HepG2 (cell line): Measurements from ENCODE around the gene VWA1. TPM values are rescaled to one million over a fixed set of nuclear protein-coding genes. Genes with fewer than 3 reads are reported as not detected.

Source experiments
- ATAC-seq: fragments of 200-7000 bp; cut with Tn5 transposase; 3 replicates; pipeline ENCODE4 v1.9.1; 2020; ENCODE audit warnings: mild to moderate bottlenecking, moderate library complexity
- BruUV-seq: library from RNA; stranded (reverse); fragments of 400-500 nt; replicated peaks from 2 replicates; lab custom pipeline; 2021; lab: Mats Ljungman, UMichigan
- CTCF ChIA-PET: fragments of 300-600 bp; formaldehyde crosslinking; extraction: SDS; loops from one replicate; lab custom pipeline; 2021; ENCODE audit warnings: low total read pairs, inconsistent platforms, low intra/inter-chr PET ratio; lab: Yijun Ruan, JAX
- POLR2A ChIA-PET: fragments of 350-600 bp; sonication (Branson Sonifier 250); formaldehyde crosslinking; loops from one replicate; lab custom pipeline; 2020; ENCODE audit warnings: antibody characterized with exemption, inconsistent platforms; lab: Yijun Ruan, JAX
- DNase-seq: peaks from one replicate; pipeline ENCODE4 v3.0.0-alpha.2; 2015; ENCODE audit warnings: low spot score
- FAIRE-seq: peaks from 3 replicates; lab custom pipeline; 2011; peaks lifted over from hg19 to GRCh38; lab: Jason Lieb, UNC
- H2AFZ ChIP-seq: one replicate; pipeline ENCODE4 v1.6.1; 2011; ENCODE audit warnings: low read length, inconsistent platforms
- H3K27ac ChIP-seq: fragments of 300-600 bp; 3 replicates; pipeline ENCODE4 v1.8.0; 2011; ENCODE audit warnings: mixed run types, mild to moderate bottlenecking, mixed read lengths, low read length, inconsistent platforms; ENCODE audit not compliant: insufficient read depth; ENCODE audit errors: extremely low read length
- H3K27me3 ChIP-seq, 2 experiments: fragments of 200-600 bp in 1 of 2; 2 replicates in 1 of 2; 3 replicates in 1 of 2; pipeline versions ENCODE4 v1.6.0 to v1.8.0; 2011; ENCODE audit warnings: low read length in 2 of 2, mild to moderate bottlenecking in 2 of 2, moderate library complexity in 2 of 2, inconsistent platforms in 1 of 2; ENCODE audit not compliant: insufficient read depth in 2 of 2, control insufficient read depth in 1 of 2
- H3K36me3 ChIP-seq, 2 experiments: fragments of 200-600 bp in 1 of 2; replicated peaks in 1 of 2; 2 replicates in 1 of 2; 3 replicates in 1 of 2; pipeline versions ENCODE4 v1.5.1 to v1.8.0; 2011; ENCODE audit warnings: low read length in 2 of 2, inconsistent platforms in 1 of 2; ENCODE audit not compliant: insufficient read depth in 2 of 2, control insufficient read depth in 1 of 2
- H3K4me1 ChIP-seq: 2 replicates; pipeline ENCODE4 v1.5.1; 2012; ENCODE audit warnings: low read length, inconsistent platforms; ENCODE audit not compliant: insufficient read depth
- H3K4me2 ChIP-seq: 2 replicates; pipeline ENCODE4 v1.6.0; 2011; ENCODE audit warnings: low read depth, low read length, inconsistent platforms
- H3K4me3 ChIP-seq, 3 experiments: fragments of 200-600 bp in 1 of 3; sonication (generic), shearing (Covaris generic) in 1 of 3; replicated peaks in 1 of 3; 2 replicates each; pipeline ENCODE4 v1.5.1; 2011 to 2016; ENCODE audit warnings: low read length in 3 of 3, inconsistent platforms in 2 of 3, low read depth in 2 of 3, mild to moderate bottlenecking in 2 of 3, control low read depth in 1 of 3, mixed read lengths in 1 of 3; ENCODE audit not compliant: insufficient read depth in 1 of 3
- H3K79me2 ChIP-seq: one replicate; pipeline ENCODE4 v1.6.1; 2011; ENCODE audit warnings: low read length, inconsistent platforms; ENCODE audit not compliant: insufficient read depth
- H3K9ac ChIP-seq: 2 replicates; pipeline ENCODE4 v1.6.0; 2011; ENCODE audit warnings: mild to moderate bottlenecking, low read depth, low read length, inconsistent platforms; ENCODE audit not compliant: insufficient read depth
- H3K9me3 ChIP-seq: 2 replicates; pipeline ENCODE4 v1.5.1; 2012; ENCODE audit warnings: mild to moderate bottlenecking, low read length
- H4K20me1 ChIP-seq: 2 replicates; pipeline ENCODE4 v1.6.0; 2011; ENCODE audit warnings: inconsistent platforms, mild to moderate bottlenecking, low read length, moderate library complexity; ENCODE audit not compliant: insufficient read depth
- ADNP ChIP-seq: sonication (generic); formaldehyde crosslinking; IDR thresholded peaks from 2 replicates; pipeline ENCODE4 v1.4.0; 2020; ENCODE audit warnings: missing genetic modification reagents
- DPF2 ChIP-seq: sonication (generic); formaldehyde crosslinking; IDR thresholded peaks from 2 replicates; pipeline ENCODE4 v1.4.0; 2020; ENCODE audit warnings: mild to moderate bottlenecking, low read depth, missing genetic modification reagents, borderline replicate concordance
- FOXM1 ChIP-seq: sonication (generic); formaldehyde crosslinking; IDR thresholded peaks from 2 replicates; pipeline ENCODE4 v1.5.0; 2020; ENCODE audit warnings: missing genetic modification reagents
- SMARCC2 ChIP-seq: fragments of 450-650 bp; IDR thresholded peaks from 2 replicates; pipeline ENCODE4 v1.6.1; 2017; ENCODE audit warnings: antibody characterized with exemption, mild to moderate bottlenecking
- SPEN ChIP-seq: sonication (generic); formaldehyde crosslinking; IDR thresholded peaks from 2 replicates; pipeline ENCODE4 v1.5.1; 2020; ENCODE audit warnings: low read depth, mild to moderate bottlenecking, missing genetic modification reagents
- SRSF9 ChIP-seq: fragments of 200-400 bp; formaldehyde crosslinking; IDR thresholded peaks from 2 replicates; pipeline ENCODE4 v1.6.1; 2018; ENCODE audit warnings: borderline replicate concordance, mild to moderate bottlenecking, low read depth, low read length; ENCODE audit not compliant: insufficient read depth, poor library complexity, severe bottlenecking
- U2AF2 ChIP-seq: fragments of 200-400 bp; formaldehyde crosslinking; IDR thresholded peaks from 2 replicates; pipeline ENCODE4 v1.6.1; 2017; ENCODE audit warnings: low read depth, mild to moderate bottlenecking, low read length
- ZEB1 ChIP-seq: IDR thresholded peaks from 2 replicates; pipeline ENCODE4 v1.6.1; 2012; ENCODE audit warnings: mild to moderate bottlenecking, low read depth, inconsistent platforms; ENCODE audit not compliant: insufficient replicate concordance
- ZNF501 ChIP-seq: sonication (generic); formaldehyde crosslinking; IDR thresholded peaks from 2 replicates; pipeline ENCODE4 v1.5.1; 2020; ENCODE audit warnings: mild to moderate bottlenecking, moderate library complexity, missing genetic modification reagents
- ZNF605 ChIP-seq: sonication (generic); formaldehyde crosslinking; IDR thresholded peaks from 2 replicates; pipeline ENCODE4 v1.8.0; 2022; ENCODE audit warnings: mild to moderate bottlenecking, missing genetic modification reagents
- ZNF775 ChIP-seq: sonication (generic); formaldehyde crosslinking; IDR thresholded peaks from 2 replicates; pipeline ENCODE4 v1.4.0; 2020; ENCODE audit warnings: missing genetic modification reagents, mild to moderate bottlenecking, moderate library complexity, borderline replicate concordance
- WGBS: methylation state at CpG from one replicate; pipeline ENCODE4 v1.1.6; 2017; ENCODE audit warnings: low lambda C conversion rate; 5-methylcytosine and 5-hydroxymethylcytosine counted together
- in situ Hi-C: cut with HindIII; loops from 2 replicates; pipeline ENCODE4 v1.10.0; 2017; ENCODE audit warnings: low pct_unique_long_range_greater_than_20kb; ENCODE audit not compliant: extremely low pct_ligation_motif_present
- intact Hi-C: fragments of 100-400 bp; cut with micrococcal nuclease; formaldehyde crosslinking; loops from one replicate; pipeline ENCODE4 v1.10.0; 2022; ENCODE audit not compliant: unreplicated experiment
- polyA plus RNA-seq, 8 experiments: library from polyadenylated mRNA; depleted of rRNA in 3 of 8; stranded (reverse) in 7 of 8; unstranded in 1 of 8; fragments of >200 nt; fragmentation: Illumina TruSeq in 4 of 8; extraction: Trizol in 4 of 8; gene quantifications; 2 replicates each; pipeline versions ENCODE4 v1.2.1 to v1.2.3, GENCODE V29; 2011 to 2016; ENCODE audit warnings: low read depth in 4 of 8, missing spikeins in 1 of 8, mixed read lengths in 1 of 8; ENCODE audit not compliant: insufficient read depth in 1 of 8
- total RNA-seq, 5 experiments: library from RNA; depleted of rRNA; stranded (reverse); fragments of >200 nt; fragmentation: Illumina TruSeq; extraction: Trizol; gene quantifications; 2 replicates each; pipeline ENCODE4 v1.2.3, GENCODE V29; 2016; ENCODE audit warnings: low read depth in 1 of 5
- TF ChIP-seq, protein P1 (sequence below): sonication (generic); formaldehyde crosslinking; IDR thresholded peaks from 2 replicates; pipeline ENCODE4 v1.4.0; 2020; ENCODE audit warnings: mild to moderate bottlenecking, missing genetic modification reagents, borderline replicate concordance
- TF ChIP-seq, protein P2 (sequence below): sonication (generic); formaldehyde crosslinking; IDR thresholded peaks from 2 replicates; pipeline ENCODE4 v1.4.0; 2020; ENCODE audit warnings: mild to moderate bottlenecking, missing genetic modification reagents, borderline replicate concordance
- TF ChIP-seq, protein P3 (sequence below): sonication (generic); formaldehyde crosslinking; IDR thresholded peaks from 2 replicates; pipeline ENCODE4 v1.4.0; 2020; ENCODE audit warnings: mild to moderate bottlenecking, missing genetic modification reagents

The VWA1 gene
- total and polyA plus RNA-seq, 2 of the 13 experiments (the other 11 are each of a cell fraction or from before 2014, with no cell fraction given), result 40.9 to 57.5 TPM

DNA sequence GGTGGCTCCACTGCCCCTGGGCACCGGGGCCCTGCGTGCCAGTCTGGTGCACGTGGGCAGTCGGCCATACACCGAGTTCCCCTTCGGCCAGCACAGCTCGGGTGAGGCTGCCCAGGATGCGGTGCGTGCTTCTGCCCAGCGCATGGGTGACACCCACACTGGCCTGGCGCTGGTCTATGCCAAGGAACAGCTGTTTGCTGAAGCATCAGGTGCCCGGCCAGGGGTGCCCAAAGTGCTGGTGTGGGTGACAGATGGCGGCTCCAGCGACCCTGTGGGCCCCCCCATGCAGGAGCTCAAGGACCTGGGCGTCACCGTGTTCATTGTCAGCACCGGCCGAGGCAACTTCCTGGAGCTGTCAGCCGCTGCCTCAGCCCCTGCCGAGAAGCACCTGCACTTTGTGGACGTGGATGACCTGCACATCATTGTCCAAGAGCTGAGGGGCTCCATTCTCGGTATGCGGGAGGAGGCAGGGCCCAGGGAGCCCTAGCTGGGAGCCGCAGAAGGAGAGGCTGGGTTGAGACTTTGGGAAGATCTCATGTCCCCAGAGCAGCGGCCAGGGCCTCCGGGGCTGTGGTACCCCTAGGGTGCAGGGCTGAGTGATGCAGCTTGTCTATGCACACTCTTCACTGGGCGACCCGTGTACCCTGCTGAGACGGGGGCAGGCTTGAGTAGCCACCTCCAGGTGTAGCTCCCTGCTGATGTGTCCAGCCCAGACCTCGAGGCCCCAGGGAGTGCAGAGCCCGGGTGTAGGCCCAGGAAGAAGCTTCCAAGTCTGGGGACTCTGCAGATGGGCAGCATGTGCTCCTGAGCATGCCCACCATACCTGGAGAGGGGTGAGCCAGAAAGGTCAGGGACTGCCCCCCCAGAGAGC, 1.8 kb downstream of the VWA1 start:
- H3K4me3 ChIP-seq, result peak overlapping the region; percentile 72 to 88 (median 84)
- BruUV-seq, result no TSS peak
- WGBS, result 27% methylated on average over 6 of the region's 31 CpGs
- peak overlapping the region; percentile 94 for H3K4me2 ChIP-seq
- intact Hi-C loops, result no loop called here
- no peak for FAIRE-seq
- peak overlapping the region; percentile 74 for H3K9ac ChIP-seq
- ChIA-PET CTCF (interaction anchor here (1.1 kb wide), 1 partner anchor 20 kb away, joined by 3 read pairs; no protein-coding TSS in a partner anchor), POLR2A (interaction anchor here (0.6 to 11.0 kb wide), 15 partner anchors 7 to 73 kb away, joined by 3 to 355 read pairs (median 6); partner anchors contain the start of genes ANKRD65, AURKAIP1, CCNL2 and MRPL20)
- peaks cover 0 to 2% of the 10 kb centered on the region in 2 experiments; a peak in 1 of 5 replicates for H3K36me3 ChIP-seq
- H3K27me3 ChIP-seq, result no peaks in the 10 kb centered on the region
- H4K20me1 ChIP-seq, result no peaks in the 10 kb centered on the region
- in situ Hi-C loops, result loop anchor here (5.0 kb wide), 1 partner anchor 35 kb away; no protein-coding TSS in a partner anchor
- no peaks in the 10 kb centered on the region for H3K9me3 ChIP-seq
- DNase-seq, result no peak
- peak overlapping the region; percentile 54 for H3K27ac ChIP-seq
- peaks cover 57% of the 10 kb centered on the region for H3K4me1 ChIP-seq
- peaks cover 31% of the 10 kb centered on the region for H3K79me2 ChIP-seq
- H2AFZ ChIP-seq, result no peak overlapping the region
- no peak for ATAC-seq
- TF ChIP-seq ZEB1, result no peak
- TF ChIP-seq SPEN (CRISPR knock-in tag), result no peak
- TF ChIP-seq SRSF9, result no peak
- TF ChIP-seq ZNF775 (CRISPR knock-in tag), result 0 out of 2 replicates have a peak, but pooled peaks have one; percentile 47
- TF ChIP-seq SMARCC2, result no peak
- no peak for TF ChIP-seq ADNP
- TF ChIP-seq U2AF2, result no peak
- TF ChIP-seq, protein P1, sequence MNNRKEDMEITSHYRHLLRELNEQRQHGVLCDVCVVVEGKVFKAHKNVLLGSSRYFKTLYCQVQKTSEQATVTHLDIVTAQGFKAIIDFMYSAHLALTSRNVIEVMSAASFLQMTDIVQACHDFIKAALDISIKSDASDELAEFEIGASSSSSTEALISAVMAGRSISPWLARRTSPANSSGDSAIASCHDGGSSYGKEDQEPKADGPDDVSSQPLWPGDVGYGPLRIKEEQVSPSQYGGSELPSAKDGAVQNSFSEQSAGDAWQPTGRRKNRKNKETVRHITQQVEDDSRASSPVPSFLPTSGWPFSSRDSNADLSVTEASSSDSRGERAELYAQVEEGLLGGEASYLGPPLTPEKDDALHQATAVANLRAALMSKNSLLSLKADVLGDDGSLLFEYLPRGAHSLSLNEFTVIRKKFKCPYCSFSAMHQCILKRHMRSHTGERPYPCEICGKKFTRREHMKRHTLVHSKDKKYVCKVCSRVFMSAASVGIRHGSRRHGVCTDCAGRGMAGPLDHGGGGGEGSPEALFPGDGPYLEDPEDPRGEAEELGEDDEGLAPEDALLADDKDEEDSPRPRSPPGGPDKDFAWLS (CRISPR knock-in tag), result no peak
- TF ChIP-seq, protein P2, sequence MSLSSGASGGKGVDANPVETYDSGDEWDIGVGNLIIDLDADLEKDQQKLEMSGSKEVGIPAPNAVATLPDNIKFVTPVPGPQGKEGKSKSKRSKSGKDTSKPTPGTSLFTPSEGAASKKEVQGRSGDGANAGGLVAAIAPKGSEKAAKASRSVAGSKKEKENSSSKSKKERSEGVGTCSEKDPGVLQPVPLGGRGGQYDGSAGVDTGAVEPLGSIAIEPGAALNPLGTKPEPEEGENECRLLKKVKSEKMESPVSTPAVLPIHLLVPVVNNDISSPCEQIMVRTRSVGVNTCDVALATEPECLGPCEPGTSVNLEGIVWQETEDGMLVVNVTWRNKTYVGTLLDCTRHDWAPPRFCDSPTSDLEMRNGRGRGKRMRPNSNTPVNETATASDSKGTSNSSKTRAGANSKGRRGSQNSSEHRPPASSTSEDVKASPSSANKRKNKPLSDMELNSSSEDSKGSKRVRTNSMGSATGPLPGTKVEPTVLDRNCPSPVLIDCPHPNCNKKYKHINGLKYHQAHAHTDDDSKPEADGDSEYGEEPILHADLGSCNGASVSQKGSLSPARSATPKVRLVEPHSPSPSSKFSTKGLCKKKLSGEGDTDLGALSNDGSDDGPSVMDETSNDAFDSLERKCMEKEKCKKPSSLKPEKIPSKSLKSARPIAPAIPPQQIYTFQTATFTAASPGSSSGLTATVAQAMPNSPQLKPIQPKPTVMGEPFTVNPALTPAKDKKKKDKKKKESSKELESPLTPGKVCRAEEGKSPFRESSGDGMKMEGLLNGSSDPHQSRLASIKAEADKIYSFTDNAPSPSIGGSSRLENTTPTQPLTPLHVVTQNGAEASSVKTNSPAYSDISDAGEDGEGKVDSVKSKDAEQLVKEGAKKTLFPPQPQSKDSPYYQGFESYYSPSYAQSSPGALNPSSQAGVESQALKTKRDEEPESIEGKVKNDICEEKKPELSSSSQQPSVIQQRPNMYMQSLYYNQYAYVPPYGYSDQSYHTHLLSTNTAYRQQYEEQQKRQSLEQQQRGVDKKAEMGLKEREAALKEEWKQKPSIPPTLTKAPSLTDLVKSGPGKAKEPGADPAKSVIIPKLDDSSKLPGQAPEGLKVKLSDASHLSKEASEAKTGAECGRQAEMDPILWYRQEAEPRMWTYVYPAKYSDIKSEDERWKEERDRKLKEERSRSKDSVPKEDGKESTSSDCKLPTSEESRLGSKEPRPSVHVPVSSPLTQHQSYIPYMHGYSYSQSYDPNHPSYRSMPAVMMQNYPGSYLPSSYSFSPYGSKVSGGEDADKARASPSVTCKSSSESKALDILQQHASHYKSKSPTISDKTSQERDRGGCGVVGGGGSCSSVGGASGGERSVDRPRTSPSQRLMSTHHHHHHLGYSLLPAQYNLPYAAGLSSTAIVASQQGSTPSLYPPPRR, result no peak
- TF ChIP-seq FOXM1, result no peak
- TF ChIP-seq ZNF501 (CRISPR knock-in tag), result peak; percentile 10
- TF ChIP-seq ZNF605 (CRISPR knock-in tag), result peak; percentile 42; the same call in 1 of the 2 replicates
- TF ChIP-seq DPF2 (CRISPR knock-in tag), result 0 out of 2 replicates have a peak, but pooled peaks have one; percentile 37
- TF ChIP-seq, protein P3, sequence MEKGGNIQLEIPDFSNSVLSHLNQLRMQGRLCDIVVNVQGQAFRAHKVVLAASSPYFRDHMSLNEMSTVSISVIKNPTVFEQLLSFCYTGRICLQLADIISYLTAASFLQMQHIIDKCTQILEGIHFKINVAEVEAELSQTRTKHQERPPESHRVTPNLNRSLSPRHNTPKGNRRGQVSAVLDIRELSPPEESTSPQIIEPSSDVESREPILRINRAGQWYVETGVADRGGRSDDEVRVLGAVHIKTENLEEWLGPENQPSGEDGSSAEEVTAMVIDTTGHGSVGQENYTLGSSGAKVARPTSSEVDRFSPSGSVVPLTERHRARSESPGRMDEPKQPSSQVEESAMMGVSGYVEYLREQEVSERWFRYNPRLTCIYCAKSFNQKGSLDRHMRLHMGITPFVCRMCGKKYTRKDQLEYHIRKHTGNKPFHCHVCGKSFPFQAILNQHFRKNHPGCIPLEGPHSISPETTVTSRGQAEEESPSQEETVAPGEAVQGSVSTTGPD, result no peak
